Mesodermal cell (in vitro differentiated cells): Measurements from ENCODE around the gene GGNBP2.
A peak's percentile ranks its signal among the peaks of the same experiment; 100 is the strongest.

Experiments
- H3K27ac ChIP-seq: 2 replicates; pipeline ENCODE4 v1.7.0; 2013; ENCODE audit warnings: mild to moderate bottlenecking, low read depth, low read length, moderate library complexity; ENCODE audit not compliant: severe bottlenecking
- H3K36me3 ChIP-seq: 2 replicates; pipeline ENCODE4 v1.7.1; 2013; ENCODE audit warnings: mild to moderate bottlenecking, low read length, moderate library complexity; ENCODE audit not compliant: control insufficient read depth, insufficient read depth
- H3K4me1 ChIP-seq: one replicate; pipeline ENCODE4 v1.7.1; 2013; ENCODE audit warnings: mild to moderate bottlenecking, low read length; ENCODE audit not compliant: insufficient read depth, control insufficient read depth, poor library complexity, severe bottlenecking
- H3K4me3 ChIP-seq: 2 replicates; pipeline ENCODE4 v1.7.0; 2013; ENCODE audit warnings: low read length, control low read depth, mild to moderate bottlenecking; ENCODE audit not compliant: insufficient read depth, poor library complexity, severe bottlenecking; ENCODE audit errors: extremely low read depth
- H3K9me3 ChIP-seq: 2 replicates; pipeline ENCODE4 v1.7.1; 2013; ENCODE audit warnings: mild to moderate bottlenecking, low read length, moderate library complexity; ENCODE audit not compliant: control insufficient read depth
- WGBS, 2 experiments: methylation state at CpG; one replicate each; pipeline ENCODE4 v1.1.5; 2013; ENCODE audit warnings: missing lambda C conversion rate in 2 of 2; ENCODE audit not compliant: insufficient coverage in 2 of 2; 5-methylcytosine and 5-hydroxymethylcytosine counted together

The GGNBP2 gene

DNA sequence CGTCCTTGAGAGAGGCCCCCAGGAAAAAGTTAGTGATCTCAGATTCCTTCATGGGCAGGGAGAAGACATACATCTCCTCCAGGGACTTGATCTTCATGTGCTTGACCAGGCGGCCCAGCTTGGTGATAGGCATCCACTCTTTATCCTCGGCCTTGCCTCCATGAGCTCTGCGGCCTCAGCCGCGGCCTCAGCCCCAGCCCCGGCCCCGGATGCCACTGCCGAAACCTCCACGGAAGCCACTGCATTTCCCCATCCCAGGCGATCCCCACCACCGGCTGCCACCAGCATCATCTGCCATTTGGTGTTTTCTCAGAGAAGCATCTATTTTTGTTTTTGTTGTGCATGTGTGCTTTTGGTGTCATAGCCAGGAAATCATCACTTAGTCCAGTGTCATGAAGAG, 30.3 kb downstream of the GGNBP2 start:
- H3K4me3 ChIP-seq, result no peak overlapping the region
- 94 to 97% methylated on average over 6 to 9 of the region's 12 CpGs for WGBS, 2 experiments
- no peaks in the 10 kb centered on the region for H3K4me1 ChIP-seq
- H3K9me3 ChIP-seq, result no peaks in the 10 kb centered on the region
- peaks cover 81% of the 10 kb centered on the region for H3K36me3 ChIP-seq
- H3K27ac ChIP-seq, result no peak overlapping the region

DNA sequence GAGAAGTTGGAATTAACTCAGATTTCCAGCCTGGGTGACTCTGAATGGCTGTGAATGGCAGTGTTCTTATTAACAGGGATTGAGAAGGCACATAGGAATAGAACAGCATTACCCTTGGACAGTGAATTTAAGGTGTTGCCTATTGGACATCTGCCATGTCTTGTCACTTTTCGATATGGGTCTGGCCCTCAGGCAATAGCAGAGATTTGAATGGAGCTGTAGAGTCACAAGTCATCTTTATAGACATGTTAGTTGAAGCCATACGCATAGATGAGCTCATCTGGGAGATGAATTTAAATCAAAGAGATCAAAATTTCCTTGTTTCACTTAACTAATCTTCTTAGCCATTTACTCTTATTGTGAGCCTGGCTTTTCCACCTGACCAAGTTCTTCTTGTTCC, 32.1 kb downstream of the GGNBP2 start:
- WGBS, 2 experiments, result 100% methylated on average over 1 to 2 of the region's 2 CpGs
- H3K4me1 ChIP-seq, result no peaks in the 10 kb centered on the region
- H3K27ac ChIP-seq, result no peak overlapping the region
- H3K36me3 ChIP-seq, result peaks cover 82% of the 10 kb centered on the region
- no peaks in the 10 kb centered on the region for H3K9me3 ChIP-seq
- H3K4me3 ChIP-seq, result no peak overlapping the region

GRCh38 chr17:36578671-36579070, 34.0 kb downstream of the GGNBP2 start:
- Histone ChIP-seq H3K9me3 (no peaks in the 10 kb centered on the region), H3K4me3 (no peak overlapping the region), H3K36me3 (peaks cover 78% of the 10 kb centered on the region), H3K27ac (no peak overlapping the region), H3K4me1 (no peaks in the 10 kb centered on the region)
- WGBS, 2 experiments, result 100% methylated on average over 1 of the region's 2 CpGs

GRCh38 chr17:36583787-36584186, 39.1 kb downstream of the GGNBP2 start:
- Histone ChIP-seq H3K4me1 (no peaks in the 10 kb centered on the region), H3K4me3 (no peak overlapping the region), H3K36me3 (peaks cover 93% of the 10 kb centered on the region), H3K9me3 (no peaks in the 10 kb centered on the region), H3K27ac (no peak overlapping the region)
- 100% methylated on average over 1 of the region's 1 CpG; no CpG with 5 or more reads in 1 of the 2 experiments for WGBS, 2 experiments

GRCh38 chr17:36586138-36586537, 41.4 kb downstream of the GGNBP2 start:
- whole genome bisulfite sequencing, 2 experiments, result 100% methylated on average over 1 to 2 of the region's 2 CpGs

GRCh38 chr17:36590082-36590481, 45.4 kb downstream of the GGNBP2 start:
- Histone ChIP-seq H3K9me3 (no peaks in the 10 kb centered on the region), H3K36me3 (peaks cover 57% of the 10 kb centered on the region), H3K27ac (no peak overlapping the region), H3K4me1 (peaks cover 5% of the 10 kb centered on the region), H3K4me3 (no peak overlapping the region)
- WGBS, 2 experiments, result 96 to 97% methylated on average over 2 of the region's 2 CpGs

More at GRCh38 chr17:36586138-36586537, 41.4 kb downstream of the GGNBP2 start:
- peaks cover 79% of the 10 kb centered on the region for H3K36me3 ChIP-seq
- no peaks in the 10 kb centered on the region for H3K4me1 ChIP-seq
- H3K9me3 ChIP-seq, result no peaks in the 10 kb centered on the region
- H3K4me3 ChIP-seq, result no peak overlapping the region
- no peak overlapping the region for H3K27ac ChIP-seq

DNA sequence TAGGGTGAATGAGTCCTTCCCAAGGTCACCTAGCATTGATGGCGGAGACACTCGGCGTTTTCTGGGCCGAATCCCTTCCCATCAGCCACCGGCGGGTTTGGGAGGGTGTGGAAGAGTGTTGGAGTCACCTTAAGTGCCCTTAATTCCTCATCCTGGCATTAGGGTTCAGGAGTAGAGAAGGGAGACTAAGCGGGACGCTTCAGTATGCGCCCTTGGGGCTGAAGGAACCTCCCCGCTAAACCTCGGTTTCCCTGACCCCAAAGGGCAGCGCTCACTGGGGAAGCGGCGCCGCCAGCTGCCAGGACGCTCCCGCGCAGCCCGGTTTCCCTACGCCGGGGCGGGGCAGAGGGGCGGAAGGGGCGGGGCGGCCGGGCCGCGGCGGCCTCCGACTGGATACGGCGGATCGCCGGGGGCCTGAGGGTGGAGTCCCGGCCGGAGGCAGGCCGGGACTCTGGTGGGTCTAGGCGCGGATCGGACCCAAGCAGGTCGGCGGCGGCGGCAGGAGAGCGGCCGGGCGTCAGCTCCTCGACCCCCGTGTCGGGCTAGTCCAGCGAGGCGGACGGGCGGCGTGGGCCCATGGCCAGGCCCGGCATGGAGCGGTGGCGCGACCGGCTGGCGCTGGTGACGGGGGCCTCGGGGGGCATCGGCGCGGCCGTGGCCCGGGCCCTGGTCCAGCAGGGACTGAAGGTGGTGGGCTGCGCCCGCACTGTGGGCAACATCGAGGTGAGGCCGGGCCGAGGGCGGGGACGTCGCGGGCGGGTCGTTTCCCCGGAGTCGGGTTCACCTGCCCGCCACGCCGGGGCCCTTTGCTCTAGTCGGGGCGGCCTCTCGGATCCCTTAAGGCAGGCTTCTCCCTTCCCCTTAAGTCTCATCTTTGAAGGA, 47.0 kb downstream of the GGNBP2 start, which contains the start of gene DHRS11:
Gene DHRS11, plus strand, starts transcription at position 446 of the 882 bp plus-strand sequence. Its CDS starts 131 bp downstream, at position 577.
- peaks cover 48% of the 10 kb centered on the region for H3K36me3 ChIP-seq
- 0 to 9% methylated on average over 52 to 79 of the region's 87 CpGs for WGBS, 2 experiments

GRCh38 chr17:36592316-36592715, 47.6 kb downstream of the GGNBP2 start:
- whole genome bisulfite sequencing, 2 experiments, result 6 to 10% methylated on average over 4 of the region's 20 CpGs
- H3K4me1 ChIP-seq, result peaks cover 5% of the 10 kb centered on the region
- H3K36me3 ChIP-seq, result peaks cover 45% of the 10 kb centered on the region
- peak overlapping the region; percentile 75 for H3K4me3 ChIP-seq
- H3K27ac ChIP-seq, result no peak overlapping the region
- H3K9me3 ChIP-seq, result no peaks in the 10 kb centered on the region

More for the DNA sequence above, 47.0 kb downstream of the GGNBP2 start, which contains the start of gene DHRS11:
- Histone ChIP-seq H3K4me3 (peak within 1 kb of the TSS; percentile 75), H3K27ac (peak within 1 kb of the TSS; percentile 6), H3K9me3 (no peaks in the 10 kb centered on the region), H3K4me1 (peaks cover 5% of the 10 kb centered on the region)

DNA sequence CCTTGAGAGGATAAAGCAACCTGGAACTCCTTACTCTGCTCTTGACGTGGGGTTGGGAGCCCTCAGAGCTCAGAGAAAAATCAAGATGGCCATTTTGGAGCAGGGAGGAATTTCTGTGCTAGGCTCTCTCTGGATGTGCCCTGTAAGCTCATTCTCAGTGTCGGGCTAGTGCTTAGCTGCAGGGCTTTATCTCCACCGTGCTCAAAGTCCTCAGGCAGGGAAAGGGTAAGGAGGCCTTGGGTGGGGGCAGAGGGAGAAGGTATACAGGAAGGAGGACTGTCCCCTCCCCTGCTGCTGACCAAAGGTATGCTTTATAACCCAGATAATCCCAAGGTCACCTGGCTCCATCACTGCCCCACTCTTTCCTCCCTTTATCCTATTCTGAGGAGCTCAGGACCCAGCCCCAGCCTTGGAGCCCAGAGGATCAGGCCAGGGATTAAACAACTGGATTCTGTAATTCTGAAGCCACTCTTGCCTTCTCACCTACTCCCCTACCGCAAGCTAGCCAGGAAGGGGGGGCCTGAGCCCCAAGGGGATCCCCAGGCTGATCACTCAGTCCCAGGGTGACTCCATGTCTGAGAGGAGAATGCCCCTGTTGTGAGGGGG, 48.1 kb downstream of the GGNBP2 start:
- Histone ChIP-seq H3K4me3 (peak overlapping the region; percentile 75), H3K27ac (no peak overlapping the region), H3K36me3 (peaks cover 40% of the 10 kb centered on the region), H3K4me1 (peaks cover 5% of the 10 kb centered on the region), H3K9me3 (no peaks in the 10 kb centered on the region)
- WGBS, 2 experiments, result 8% methylated on average over 1 to 2 of the region's 4 CpGs

- H3K9me3 ChIP-seq, result no peaks in the 10 kb centered on the region
- no peak overlapping the region for H3K4me3 ChIP-seq
- peaks cover 5% of the 10 kb centered on the region for H3K4me1 ChIP-seq
- WGBS, 2 experiments, result 78 to 97% methylated on average over 3 to 4 of the region's 8 CpGs
- H3K36me3 ChIP-seq, result peaks cover 31% of the 10 kb centered on the region
- no peak overlapping the region for H3K27ac ChIP-seq
Measured at GRCh38 chr17:36593656-36594316, 49.1 kb downstream of the GGNBP2 start.
